Posterior vena cava (tissue), 2 donors: Measurements from ENCODE around the gene MORN1. TPM values are rescaled to one million over a fixed set of nuclear protein-coding genes. Genes with fewer than 3 reads are reported as not detected.

Experiments
- DNase-seq: peaks from one replicate; pipeline ENCODE4 v3.0.0-alpha.2; 2020; ENCODE audit warnings: low spot score
- intact Hi-C, 2 donors: fragments of 100-400 bp; cut with DNase I; formaldehyde crosslinking; loops; one replicate each; pipeline versions ENCODE4 v1.14.1 to v1.14.2; 2022 to 2023
- total RNA-seq, 2 donors: library from RNA; stranded (reverse); fragmentation: NEBNext Ultra II Directional; extraction: Animal tissue kit (Norgen Biotek cat#: 25700); gene quantifications; one replicate each; pipeline ENCODE4 v1.2.1, GENCODE V29; 2021
- donor health status: DM: yes; HTN: yes; CAD: no.
- donor health status: DM: yes; HTN: yes; CAD: no.

Gene MORN1
- total RNA-seq, 2 donors from 2014 or later, result 3.8 to 5.5 TPM

- intact Hi-C loops, result no loop called here
- DNase-seq, result peak; percentile 58
These were observed 33.3 kb downstream of the MORN1 start for GRCh38 chr1:2358072-2358471.

GRCh38 chr1:2356911-2357845, 34.2 kb downstream of the MORN1 start:
- intact Hi-C loops, result no loop called here
- DNase-seq, result peak; percentile 70

GRCh38 chr1:2356401-2356800, 35.0 kb downstream of the MORN1 start:
- DNase-seq, result peak; percentile 70
- intact Hi-C loops, result no loop called here

GRCh38 chr1:2355373-2356261, 35.7 kb downstream of the MORN1 start:
- peak; percentile 66 for DNase-seq
- intact Hi-C loops, result no loop called here

GRCh38 chr1:2354511-2355372, 36.6 kb downstream of the MORN1 start:
- intact Hi-C loops, result no loop called here
- DNase-seq, result peak; percentile 59

- DNase-seq, result peak; percentile 44
- intact Hi-C loops, result no loop called here
These were observed 37.6 kb downstream of the MORN1 start for GRCh38 chr1:2353551-2354438.

GRCh38 chr1:2352897-2353550, 38.3 kb downstream of the MORN1 start:
- peak; percentile 79 for DNase-seq

GRCh38 chr1:2352341-2352896, 38.9 kb downstream of the MORN1 start:
- intact Hi-C loops, result no loop called here
- DNase-seq, result no peak

More at GRCh38 chr1:2352897-2353550, 38.3 kb downstream of the MORN1 start:
- intact Hi-C loops, result no loop called here

- intact Hi-C loops, result no loop called here
- peak; percentile 45 for DNase-seq
These were observed 39.6 kb downstream of the MORN1 start for GRCh38 chr1:2351723-2352122.

- peak; percentile 71 for DNase-seq
- intact Hi-C loops, result no loop called here
These were observed 40.3 kb downstream of the MORN1 start for GRCh38 chr1:2350911-2351655.

GRCh38 chr1:2350501-2350900, 40.9 kb downstream of the MORN1 start:
- DNase-seq, result peak; percentile 53
- intact Hi-C loops, result no loop called here

- DNase-seq, result peak; percentile 55
- intact Hi-C loops, result no loop called here
These were observed 41.5 kb downstream of the MORN1 start for GRCh38 chr1:2349806-2350205.

- intact Hi-C loops, result no loop called here
- DNase-seq, result peak; percentile 58
These were observed 42.7 kb downstream of the MORN1 start for GRCh38 chr1:2348346-2349325.

- intact Hi-C loops, result no loop called here
- DNase-seq, result peak; percentile 70
These were observed 43.5 kb downstream of the MORN1 start for GRCh38 chr1:2347896-2348295.

GRCh38 chr1:2347409-2347785, 44.0 kb downstream of the MORN1 start:
- peak; percentile 50 for DNase-seq
- intact Hi-C loops, result no loop called here
